GM18511 (cell line): ENCODE results near the gene TRMT11.
A peak's percentile ranks its signal among the peaks of the same experiment; 100 is the strongest.
"Not testable (repeated sequence)": the region's sequence is repeated elsewhere in the genome, so short reads cannot be mapped to it uniquely, and the experiment has no call there.

ENCODE experiments used
- ATAC-seq: cut with Tn5 transposase; IDR thresholded peaks from one replicate; pipeline ENCODE4 v1.9.1; 2021; ENCODE audit warnings: mild to moderate bottlenecking, moderate library complexity; ENCODE audit not compliant: unreplicated experiment

Gene TRMT11

GRCh38 chr6:125956506-125957390, 29.6 kb upstream of the TRMT11 start, which contains the start of gene HINT3:
Gene HINT3, plus strand, starts transcription at chr6:125956770. Its CDS starts 208 bp downstream, at chr6:125956978.
- peak; percentile 90 for ATAC-seq

GRCh38 chr6:125957391-125957693, 29.0 kb upstream of the TRMT11 start:
- ATAC-seq, result no peak

GRCh38 chr6:125957845-125958244, 28.5 kb upstream of the TRMT11 start:
- no peak for ATAC-seq

GRCh38 chr6:125959041-125959440, 27.3 kb upstream of the TRMT11 start:
- ATAC-seq, result no peak

DNA sequence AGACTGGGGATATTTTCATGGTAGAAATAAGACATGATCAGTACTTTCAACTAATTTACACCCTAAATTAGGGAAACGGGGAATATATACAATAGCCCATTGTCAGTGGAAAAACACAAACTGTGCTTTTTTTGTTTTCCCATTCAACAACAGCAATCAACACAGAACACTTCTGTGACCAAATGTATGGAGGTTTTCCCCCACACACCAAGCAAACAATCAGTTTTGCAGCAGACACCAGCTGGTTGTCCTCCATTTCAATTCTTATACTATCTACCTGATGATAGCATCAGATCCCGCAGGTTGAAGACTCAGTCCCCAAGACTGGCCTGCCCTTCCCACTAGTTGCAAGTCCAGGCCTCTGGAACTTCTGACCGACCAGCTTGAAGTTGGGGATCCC, 25.2 kb upstream of the TRMT11 start:
- no peak for ATAC-seq

DNA sequence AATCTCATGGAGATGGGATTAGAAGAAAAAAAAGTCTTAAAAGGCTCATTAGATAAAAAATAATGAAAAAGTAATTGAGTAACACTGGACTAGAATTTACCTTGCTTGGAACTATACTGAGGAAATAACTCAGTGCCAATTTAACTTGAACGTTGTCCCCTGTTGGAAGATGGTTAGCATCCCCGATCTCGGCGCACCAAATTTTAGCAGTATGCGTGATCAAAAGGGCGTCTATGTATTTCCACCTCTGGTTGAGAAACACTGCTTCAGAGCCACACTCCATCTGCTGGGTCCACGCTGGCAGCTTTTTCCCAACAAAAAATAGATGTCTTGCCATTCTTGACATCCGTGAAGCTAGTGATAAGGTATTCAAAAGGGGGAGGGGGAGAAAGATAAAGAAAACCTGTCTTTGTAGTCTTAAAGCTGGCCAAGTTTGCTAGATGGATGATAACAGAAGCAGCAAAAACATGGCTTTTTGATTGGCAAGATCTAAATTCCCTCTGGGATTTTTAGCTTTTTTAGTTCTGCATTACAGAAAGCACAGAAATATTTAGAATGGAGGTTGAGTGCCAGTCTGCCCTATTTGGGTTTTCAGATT, 23.3 kb upstream of the TRMT11 start:
- no peak for ATAC-seq

DNA sequence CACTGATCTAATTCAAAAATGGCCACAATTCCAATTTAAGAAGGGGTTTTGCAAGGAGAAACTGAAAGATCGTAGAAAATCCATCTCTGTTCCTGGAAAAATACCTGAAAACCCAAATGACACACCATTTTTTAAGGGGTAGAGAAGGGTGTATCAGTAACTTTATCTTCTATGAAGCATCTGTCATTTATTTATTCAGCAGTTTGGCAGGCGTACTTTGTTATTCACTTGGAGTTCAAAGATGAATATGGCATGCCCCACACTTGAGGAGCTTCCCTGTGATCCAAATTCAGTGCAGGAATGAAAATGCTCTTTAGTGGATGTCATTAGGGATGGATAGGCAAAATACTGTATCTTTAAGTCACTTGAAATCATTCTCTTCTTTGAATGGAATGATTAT, 22.5 kb upstream of the TRMT11 start:
- ATAC-seq, result no peak

- no peak for ATAC-seq
Observed at GRCh38 chr6:125966569-125966968, 19.8 kb upstream of the TRMT11 start.

GRCh38 chr6:125968493-125968892, 17.8 kb upstream of the TRMT11 start:
- peak; percentile 60 for ATAC-seq

DNA sequence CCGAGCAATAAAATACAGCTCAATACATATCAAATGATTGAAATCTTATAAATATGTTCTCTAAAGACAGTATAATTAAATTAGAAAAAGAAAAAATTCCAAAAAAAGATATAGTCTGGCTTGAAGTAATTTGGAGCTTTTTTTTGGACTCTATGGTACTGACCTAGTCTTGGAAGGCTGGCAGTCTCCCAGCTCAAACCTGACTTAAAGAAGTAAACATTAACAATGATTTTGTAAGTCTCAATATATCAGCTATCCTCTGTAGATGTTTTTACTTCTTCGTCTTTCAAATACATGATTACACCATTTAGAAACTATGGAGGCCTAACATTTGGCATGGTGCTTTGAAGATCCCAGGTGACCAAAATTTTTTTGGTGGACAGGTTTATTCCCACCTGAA, 15.6 kb upstream of the TRMT11 start:
- ATAC-seq, result no peak

DNA sequence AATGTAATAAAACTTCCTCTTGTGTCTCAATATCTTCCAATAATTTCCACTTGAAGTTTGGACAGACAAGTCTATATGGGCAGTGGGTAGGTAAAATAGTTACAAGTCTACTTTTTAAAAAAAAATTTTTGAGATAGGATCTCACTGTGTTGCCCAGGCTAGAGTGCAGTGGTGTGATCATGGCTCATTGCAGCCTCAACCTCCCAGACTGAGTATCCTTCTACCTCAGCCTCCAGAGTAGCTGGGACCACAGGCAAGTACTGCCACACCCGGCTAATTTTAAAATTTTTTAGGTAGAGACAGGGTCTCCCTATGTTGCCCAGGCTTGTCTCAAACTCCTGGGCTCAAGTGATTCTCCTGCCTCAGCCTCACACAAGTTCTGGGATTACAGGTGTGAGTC, 13.9 kb upstream of the TRMT11 start:
- not testable (repeated sequence) for ATAC-seq

DNA sequence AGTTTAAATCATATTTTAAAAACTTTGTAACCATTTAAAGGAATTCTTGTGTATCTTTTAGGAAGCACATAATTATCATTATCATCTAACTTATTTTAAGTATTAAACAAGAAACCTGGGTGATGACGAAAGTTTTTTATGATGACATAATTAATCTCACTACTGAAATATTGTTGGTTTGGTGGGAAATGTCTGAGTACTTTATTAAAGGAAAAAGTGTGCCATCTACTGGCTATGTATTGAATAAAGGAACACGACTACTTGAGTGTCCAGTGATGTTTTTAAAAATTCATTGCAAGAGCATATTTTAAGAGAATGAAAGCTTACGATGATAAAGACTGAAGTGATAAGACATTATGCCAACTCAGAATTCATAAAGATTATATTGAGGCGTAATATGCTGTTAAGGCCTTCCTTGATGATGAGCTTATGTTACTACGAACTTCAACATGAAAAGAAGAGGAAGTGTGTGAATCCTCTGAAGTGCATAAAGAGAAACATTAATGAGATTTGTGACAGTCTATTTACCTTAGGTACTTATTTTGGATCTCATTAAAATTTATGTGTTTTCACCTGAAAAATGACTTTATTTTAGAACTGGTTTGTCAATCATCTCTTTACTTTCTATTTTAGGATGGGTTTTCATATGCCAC, 12.0 kb upstream of the TRMT11 start:
- ATAC-seq, result peak; percentile 92

DNA sequence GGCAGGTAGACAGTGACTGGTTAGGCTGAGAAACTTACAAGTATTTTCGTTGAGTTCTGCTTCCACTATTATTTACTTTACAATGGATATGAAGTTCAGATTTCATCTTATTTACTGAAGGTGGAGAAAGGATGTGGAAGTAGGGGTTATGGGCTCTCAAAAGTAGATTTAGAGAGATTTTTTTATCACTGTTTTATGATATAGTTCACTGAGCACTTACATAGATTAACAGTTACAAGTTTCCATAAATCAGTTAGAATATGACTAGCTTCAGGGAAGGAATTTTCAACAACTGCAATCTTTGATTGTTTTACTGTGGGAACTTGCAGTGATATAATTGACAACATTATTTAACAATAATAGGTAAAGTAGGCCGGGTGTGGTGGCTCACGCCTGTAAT, 7.2 kb upstream of the TRMT11 start:
- no peak for ATAC-seq

DNA sequence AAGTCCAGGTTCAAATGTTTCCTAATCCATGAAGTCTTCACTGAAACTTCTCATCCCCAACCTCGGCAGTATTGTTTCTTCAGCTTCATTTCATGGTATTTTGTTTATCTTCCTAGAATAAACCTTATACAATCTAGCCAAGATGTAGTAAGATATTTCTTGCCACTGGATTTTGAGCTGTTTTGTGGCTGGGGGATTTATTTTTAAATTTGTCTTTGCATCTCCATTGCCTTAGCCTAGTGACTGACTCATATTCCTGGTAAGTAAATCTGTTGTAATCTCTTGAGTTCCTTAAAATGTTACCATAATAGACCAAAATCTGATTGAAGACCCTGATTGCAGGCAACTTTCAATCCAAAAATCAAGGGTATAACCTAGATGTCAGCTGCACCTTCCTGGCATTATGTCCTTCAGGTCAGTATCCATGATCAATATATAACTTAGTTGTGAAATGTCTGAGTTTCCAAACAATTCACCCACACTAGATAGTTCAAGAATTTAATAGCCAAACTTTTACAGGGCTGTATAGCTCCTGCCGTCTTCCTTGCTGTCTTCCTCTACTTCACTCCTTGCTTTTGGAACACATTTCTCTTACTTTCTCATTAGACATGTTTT, 4.7 kb upstream of the TRMT11 start:
- no peak for ATAC-seq

GRCh38 chr6:125983246-125983945, 2.9 kb upstream of the TRMT11 start:
- ATAC-seq, result no peak

GRCh38 chr6:125984311-125984710, 2.0 kb upstream of the TRMT11 start:
- ATAC-seq, result no peak

- no peak for ATAC-seq
Observed at GRCh38 chr6:125985522-125985921, 818 bp upstream of the TRMT11 start.

GRCh38 chr6:125985979-125986300, 400 bp upstream of the TRMT11 start:
- no peak for ATAC-seq

DNA sequence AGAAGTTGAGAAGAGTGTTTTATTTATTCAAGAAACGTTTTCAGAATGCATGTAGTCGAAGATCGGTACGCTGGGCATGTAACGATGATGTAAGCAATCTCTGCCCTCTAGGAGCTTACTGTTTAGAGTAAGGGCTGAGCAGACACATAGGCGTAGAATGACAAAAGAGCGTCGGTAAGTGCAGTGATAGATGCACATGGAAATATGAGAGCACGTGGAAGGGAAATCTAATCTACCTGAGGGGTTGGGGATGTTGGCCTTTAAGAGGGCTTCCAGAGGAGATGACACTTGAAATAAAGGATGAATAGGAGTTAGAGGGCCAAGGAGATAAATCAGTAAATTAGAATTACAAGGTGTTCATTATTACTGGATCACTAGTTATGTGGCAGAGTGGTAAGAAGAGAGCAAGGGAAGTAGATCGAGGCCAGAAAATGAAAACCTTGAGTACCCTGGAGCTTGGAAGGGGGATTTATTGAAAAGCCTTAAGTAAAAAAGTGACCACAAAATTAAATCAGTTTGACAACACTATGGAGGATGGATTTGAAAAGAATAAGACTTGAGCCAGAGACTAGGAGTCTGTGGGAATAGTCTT, 782 bp downstream of the TRMT11 start:
- peak; percentile 34 for ATAC-seq

GRCh38 chr6:125988280-125988679, 1.9 kb downstream of the TRMT11 start:
- ATAC-seq, result no peak

- no peak for ATAC-seq
Observed at GRCh38 chr6:125989631-125990030, 3.3 kb downstream of the TRMT11 start.
